CD4-positive, alpha-beta T cell (primary cell): ENCODE data around the gene GRM8. TPM values are rescaled to one million over a fixed set of nuclear protein-coding genes. Genes with fewer than 3 reads are reported as not detected.

Experiments
- ATAC-seq: fragments of 200-7000 bp; cut with Tn5 transposase; one replicate; pipeline ENCODE4 v1.10.0; 2022; ENCODE audit warnings: mild to moderate bottlenecking; ENCODE audit not compliant: poor library complexity
- CTCF ChIA-PET: fragments of 350-600 bp; sonication (Branson Sonifier 250); formaldehyde crosslinking; loops from one replicate; lab custom pipeline; 2021; ENCODE audit warnings: antibody characterized with exemption, inconsistent platforms; lab: Charles Lee
- POLR2A ChIA-PET: fragments of 350-600 bp; sonication (Branson Sonifier 250); formaldehyde crosslinking; loops from one replicate; lab custom pipeline; 2021; ENCODE audit warnings: antibody characterized with exemption, inconsistent platforms; lab: Charles Lee
- DNase-seq, 14 experiments: peaks; one replicate each; pipeline ENCODE4 v3.0.0-alpha.2; 2013 to 2020; ENCODE audit warnings: mixed read lengths in 2 of 14
- H3K27ac ChIP-seq, 2 donors: one replicate each; pipeline versions ENCODE4 v1.5.1 to v1.7.0; 2013; ENCODE audit warnings: low read length in 2 of 2, low read depth in 1 of 2, mild to moderate bottlenecking in 1 of 2
- H3K27me3 ChIP-seq, 2 experiments: 1 replicate in 1 of 2; 2 replicates in 1 of 2; pipeline versions ENCODE4 v1.6.1 to v1.7.0; 2013; ENCODE audit warnings: low read length in 2 of 2, control low read depth in 1 of 2, mild to moderate bottlenecking in 1 of 2, moderate library complexity in 1 of 2; ENCODE audit not compliant: insufficient read depth in 2 of 2, control insufficient read depth in 1 of 2
- H3K36me3 ChIP-seq: one replicate; pipeline ENCODE4 v1.6.1; 2013; ENCODE audit warnings: low read length, control low read depth; ENCODE audit not compliant: insufficient read depth
- H3K4me1 ChIP-seq: one replicate; pipeline ENCODE4 v1.6.1; 2013; ENCODE audit warnings: low read length, control low read depth; ENCODE audit not compliant: insufficient read depth
- H3K4me3 ChIP-seq: one replicate; pipeline ENCODE4 v1.5.1; 2013; ENCODE audit warnings: mild to moderate bottlenecking, low read length, moderate library complexity
- H3K9me3 ChIP-seq, 2 experiments: 1 replicate in 1 of 2; 2 replicates in 1 of 2; pipeline versions ENCODE4 v1.6.1 to v1.7.0; 2013; ENCODE audit warnings: low read length in 2 of 2, mild to moderate bottlenecking in 2 of 2, control low read depth in 1 of 2, moderate library complexity in 1 of 2; ENCODE audit not compliant: control insufficient read depth in 1 of 2, insufficient read depth in 1 of 2
- H3K27ac Mint-ChIP-seq: one replicate; pipeline ENCODE4 v1.8.0; 2020; ENCODE audit warnings: mixed read lengths
- H3K27me3 Mint-ChIP-seq: one replicate; pipeline ENCODE4 v1.8.0; 2021; ENCODE audit warnings: mixed read lengths
- H3K36me3 Mint-ChIP-seq: one replicate; pipeline ENCODE4 v1.8.0; 2021; ENCODE audit warnings: low read depth, mixed read lengths
- H3K4me1 Mint-ChIP-seq: one replicate; pipeline ENCODE4 v1.8.0; 2021; ENCODE audit warnings: low read depth, mixed read lengths
- H3K4me3 Mint-ChIP-seq: one replicate; pipeline ENCODE4 v1.8.0; 2020; ENCODE audit warnings: mild to moderate bottlenecking, mixed read lengths
- H3K9me3 Mint-ChIP-seq: one replicate; pipeline ENCODE4 v1.8.0; 2020; ENCODE audit warnings: mixed read lengths
- CTCF ChIP-seq: fragments of 200-600 bp; IDR thresholded peaks from one replicate; pipeline ENCODE4 v1.8.0; 2022; ENCODE audit warnings: antibody characterized with exemption, mild to moderate bottlenecking
- intact Hi-C, 2 experiments: fragments of 100-400 bp; cut with DNase I in 1 of 2; cut with micrococcal nuclease in 1 of 2; formaldehyde crosslinking; loops; one replicate each; pipeline versions ENCODE4 v1.15.1 to v1.9.0; 2023 to 2025; cut with DNase I, micrococcal nuclease
- total RNA-seq, 174 experiments: library from RNA in 2 of 174; stranded (reverse) in 2 of 174; gene quantifications; one replicate each; pipeline ENCODE4 v1.2.3 and lab custom pipeline; 2021 to 2026

The GRM8 gene
- total RNA-seq, 2 experiments from 2014 or later = not detected

GRCh38 chr7:127208351-127208750 is 44.4 kb downstream of the GRM8 start:
- no peak for TF ChIP-seq CTCF
- no peak for ATAC-seq
- H3K4me3 ChIP-seq = no peak overlapping the region
- no peaks in the 10 kb centered on the region for H3K4me1 ChIP-seq
- H3K27me3 ChIP-seq = peaks cover 5% of the 10 kb centered on the region in 2 experiments
- intact Hi-C loops = no loop called here
- peaks cover 49% of the 10 kb centered on the region for H3K27me3 Mint-ChIP-seq
- H3K36me3 Mint-ChIP-seq = no peaks in the 10 kb centered on the region
- CTCF ChIA-PET = no interaction called here
- DNase-seq = no peak
- no peak overlapping the region for H3K4me3 Mint-ChIP-seq
- no peak overlapping the region for H3K27ac ChIP-seq
- no peaks in the 10 kb centered on the region for H3K4me1 Mint-ChIP-seq
- POLR2A ChIA-PET = no interaction called here
- H3K9me3 Mint-ChIP-seq = no peaks in the 10 kb centered on the region
- no peak overlapping the region for H3K27ac Mint-ChIP-seq
- H3K36me3 ChIP-seq = no peaks in the 10 kb centered on the region
- H3K9me3 ChIP-seq = no peaks in the 10 kb centered on the region

GRCh38 chr7:127207806-127208205 is 44.9 kb downstream of the GRM8 start:
- no peak for TF ChIP-seq CTCF
- ChIA-PET POLR2A (no interaction called here), CTCF (no interaction called here)
- Histone ChIP-seq H3K4me3 (no peak overlapping the region), H3K36me3 (no peaks in the 10 kb centered on the region), H3K27me3 (peaks cover 5% of the 10 kb centered on the region in 2 experiments), H3K9me3 (no peaks in the 10 kb centered on the region), H3K4me1 (no peaks in the 10 kb centered on the region), H3K27ac (no peak overlapping the region)
- H3K4me1 Mint-ChIP-seq = no peaks in the 10 kb centered on the region
- DNase-seq (no peak), ATAC-seq (no peak)
- H3K36me3 Mint-ChIP-seq = no peaks in the 10 kb centered on the region
- intact Hi-C loops = no loop called here
- H3K27ac Mint-ChIP-seq = no peak overlapping the region
- H3K27me3 Mint-ChIP-seq = peaks cover 44% of the 10 kb centered on the region
- no peak overlapping the region for H3K4me3 Mint-ChIP-seq
- H3K9me3 Mint-ChIP-seq = no peaks in the 10 kb centered on the region

- H3K9me3 Mint-ChIP-seq = no peaks in the 10 kb centered on the region
- no peaks in the 10 kb centered on the region for H3K9me3 ChIP-seq
- ATAC-seq (no peak), DNase-seq (no peak)
- TF ChIP-seq CTCF = no peak
- H3K4me3 Mint-ChIP-seq = no peak overlapping the region
- no peak overlapping the region for H3K27ac Mint-ChIP-seq
- POLR2A ChIA-PET = no interaction called here
- H3K36me3 Mint-ChIP-seq = no peaks in the 10 kb centered on the region
- H3K27ac ChIP-seq = no peak overlapping the region
- peaks cover 5% of the 10 kb centered on the region in 2 experiments for H3K27me3 ChIP-seq
- no peak overlapping the region for H3K4me3 ChIP-seq
- H3K4me1 Mint-ChIP-seq = no peaks in the 10 kb centered on the region
- H3K36me3 ChIP-seq = no peaks in the 10 kb centered on the region
- peaks cover 43% of the 10 kb centered on the region for H3K27me3 Mint-ChIP-seq
- CTCF ChIA-PET = no interaction called here
- intact Hi-C loops = no loop called here
- no peaks in the 10 kb centered on the region for H3K4me1 ChIP-seq
Observed at GRCh38 chr7:127207230-127207629, 45.5 kb downstream of the GRM8 start.
